NCI-H1105 (cell line): ENCODE measurements around the gene S100A2.
"Not testable (repeated sequence)": the region's sequence is repeated elsewhere in the genome, so short reads cannot be mapped to it uniquely, and the experiment has no call there.

ENCODE experiments used
- DNase-seq: peaks from one replicate; lab custom pipeline; 2025; lab: John Stamatoyannopoulos, UW

The S100A2 gene

DNA sequence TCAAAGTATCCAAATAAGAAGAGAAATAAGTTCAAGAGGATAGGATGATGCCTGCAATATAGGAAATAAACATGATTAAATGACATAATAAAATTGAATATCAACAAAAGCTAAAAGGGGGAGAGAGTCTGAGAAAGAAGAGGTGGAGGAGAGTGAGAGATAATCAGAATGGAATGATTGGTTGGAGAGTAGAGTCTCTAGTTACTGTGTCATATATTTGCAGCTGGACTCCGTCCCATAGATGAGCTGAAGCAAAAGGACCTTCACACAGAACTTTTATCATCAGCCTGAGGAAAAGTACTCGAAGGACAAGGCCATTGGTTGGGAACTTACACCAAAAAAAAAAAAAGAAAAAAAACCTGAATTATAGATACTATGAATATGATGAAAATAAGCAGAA is 22.8 kb upstream of the S100A2 start:
- no peak for DNase-seq

GRCh38 chr1:153588033-153588432 is 22.4 kb upstream of the S100A2 start:
- not testable (repeated sequence) for DNase-seq

DNA sequence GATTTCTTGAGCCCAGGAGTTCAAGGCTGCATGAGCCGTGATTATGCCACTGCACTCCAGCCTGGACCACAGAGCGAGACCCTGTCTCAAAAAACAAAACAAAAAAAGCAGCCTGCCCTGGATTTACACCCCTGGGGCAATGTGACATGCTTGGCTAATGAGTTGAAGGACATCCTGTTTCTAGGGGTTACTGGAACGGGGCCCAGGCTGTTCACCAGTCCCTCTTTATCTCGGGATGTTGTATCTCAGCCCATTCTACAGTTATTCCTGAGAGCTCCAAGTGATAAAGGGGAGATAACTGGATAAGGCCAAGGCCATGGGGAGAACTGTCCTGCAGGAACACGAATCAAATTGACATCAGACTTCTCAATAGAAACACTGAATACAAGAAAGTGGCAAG is 21.7 kb upstream of the S100A2 start:
- no peak for DNase-seq

GRCh38 chr1:153586347-153586746 is 20.7 kb upstream of the S100A2 start:
- DNase-seq, result no peak

DNA sequence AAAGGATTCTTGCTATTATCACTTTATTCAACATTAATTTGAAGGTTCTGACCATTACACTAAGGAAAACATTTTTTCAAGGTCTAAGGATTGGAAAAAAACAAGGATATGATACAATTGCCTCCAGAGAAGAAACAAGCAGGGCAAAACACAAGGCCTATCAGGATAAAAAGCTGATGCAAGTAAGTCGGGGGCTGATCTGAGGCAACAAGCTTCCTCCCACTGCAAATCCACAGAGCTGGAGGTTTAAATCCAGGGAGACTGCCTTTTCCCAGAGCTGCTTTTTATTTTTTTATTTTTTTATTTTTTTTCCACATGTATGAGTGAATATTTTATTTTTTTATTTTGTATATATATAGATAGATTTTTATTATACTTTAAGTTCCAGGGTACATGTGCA is 19.4 kb upstream of the S100A2 start:
- no peak for DNase-seq

DNA sequence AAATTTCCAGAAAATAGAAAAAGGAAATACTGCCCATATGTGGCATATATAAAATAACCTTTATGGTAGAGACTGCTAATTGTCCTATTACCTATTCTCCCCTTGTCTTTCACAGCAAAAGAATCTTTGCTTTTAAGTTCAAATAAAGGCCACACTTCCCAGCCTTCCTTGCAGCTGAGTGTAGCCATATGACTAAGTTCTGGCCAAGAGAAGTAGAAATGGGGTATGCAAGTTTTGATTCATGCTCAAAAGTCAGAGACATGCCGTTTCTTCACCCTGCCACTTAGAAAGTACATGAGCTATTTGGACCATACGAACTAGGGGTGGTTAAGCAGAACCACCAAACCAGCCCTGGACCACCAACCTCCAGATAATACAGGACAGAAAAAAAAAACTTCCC is 18.3 kb upstream of the S100A2 start:
- no peak for DNase-seq

DNA sequence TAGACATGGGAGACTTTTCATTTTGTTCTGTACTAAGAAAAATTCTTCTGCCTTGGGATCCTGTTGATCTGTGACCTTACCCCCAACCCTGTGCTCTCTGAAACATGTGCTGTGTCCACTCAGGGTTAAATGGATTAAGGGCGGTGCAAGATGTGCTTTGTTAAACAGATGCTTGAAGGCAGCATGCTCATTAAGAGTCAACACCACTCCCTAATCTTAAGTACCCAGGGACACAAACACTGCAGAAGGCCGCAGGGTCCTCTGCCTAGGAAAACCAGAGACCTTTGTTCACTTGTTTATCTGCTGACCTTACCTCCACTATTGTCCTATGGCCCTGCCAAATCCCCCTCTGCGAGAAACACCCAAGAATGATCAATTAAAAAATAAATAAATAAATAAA is 17.9 kb upstream of the S100A2 start:
- not testable (repeated sequence) for DNase-seq

- DNase-seq, result not testable (repeated sequence)
These were observed 17.2 kb upstream of the S100A2 start for GRCh38 chr1:153582836-153583235.

GRCh38 chr1:153578936-153579335 is 13.3 kb upstream of the S100A2 start:
- no peak for DNase-seq

DNA sequence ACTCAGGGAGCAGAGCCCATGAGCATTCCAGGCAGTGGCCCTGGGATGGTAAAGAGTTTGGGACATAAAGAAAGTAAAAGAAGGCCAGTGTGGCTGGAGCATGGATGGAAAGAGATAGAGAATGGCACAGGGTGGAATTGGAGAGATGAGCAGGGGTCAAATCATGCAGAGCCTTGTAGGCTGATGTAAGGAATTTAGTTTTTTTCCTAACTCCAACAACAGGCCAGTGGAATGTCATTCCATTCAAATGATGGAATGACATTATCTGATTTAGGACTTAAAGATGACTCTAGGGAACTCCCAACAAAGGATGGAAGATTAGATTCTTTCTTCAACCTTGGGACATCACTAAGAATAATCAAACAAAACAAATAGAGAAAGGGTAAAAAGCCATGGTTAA is 12.8 kb upstream of the S100A2 start:
- DNase-seq, result no peak

- no peak for DNase-seq
These were observed 12.0 kb upstream of the S100A2 start for GRCh38 chr1:153577624-153578051.

DNA sequence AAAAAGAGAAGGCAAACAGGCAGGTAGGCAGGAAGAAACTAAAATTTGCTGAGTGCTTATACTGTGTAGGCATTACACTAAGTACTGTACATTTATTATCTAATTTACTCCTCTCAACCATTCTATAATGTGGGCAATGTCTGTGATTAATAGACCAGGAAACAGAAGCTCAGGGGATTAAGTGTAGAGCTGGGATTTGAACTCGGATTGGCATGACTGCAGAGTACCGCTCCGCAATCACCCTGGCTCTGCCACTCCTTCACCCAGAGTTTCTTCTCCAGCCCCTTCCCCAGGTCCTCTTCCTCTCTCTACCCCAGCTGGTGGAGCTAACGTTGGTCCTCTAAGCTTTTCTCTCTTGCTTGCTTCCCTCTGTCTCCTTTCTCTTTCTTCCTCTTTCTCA is 11.5 kb upstream of the S100A2 start:
- no peak for DNase-seq

- DNase-seq, result not testable (repeated sequence)
These were observed 9.9 kb upstream of the S100A2 start for GRCh38 chr1:153575497-153575896.

DNA sequence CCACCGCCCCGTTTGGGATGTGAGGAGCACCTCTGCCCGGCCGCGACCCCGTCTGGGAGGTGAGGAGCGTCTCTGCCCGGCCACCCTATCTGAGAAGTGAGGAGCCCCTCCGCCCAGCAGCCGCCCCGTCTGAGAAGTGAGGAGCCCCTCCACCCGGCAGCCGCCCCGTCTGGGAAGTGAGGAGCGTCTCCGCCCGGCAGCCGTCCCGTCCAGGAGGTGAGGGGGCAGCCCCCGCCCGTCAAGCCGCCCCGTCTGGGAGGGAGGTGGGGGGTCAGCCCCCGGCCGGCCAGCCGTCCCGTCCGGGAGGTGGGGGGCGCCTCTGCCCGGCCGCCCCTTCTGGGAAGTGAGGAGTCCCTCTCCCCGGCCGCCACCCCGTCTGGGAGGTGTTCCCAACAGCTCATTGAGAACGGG is 9.4 kb upstream of the S100A2 start:
- DNase-seq, result not testable (repeated sequence)

GRCh38 chr1:153573351-153573750 is 7.7 kb upstream of the S100A2 start:
- no peak for DNase-seq

DNA sequence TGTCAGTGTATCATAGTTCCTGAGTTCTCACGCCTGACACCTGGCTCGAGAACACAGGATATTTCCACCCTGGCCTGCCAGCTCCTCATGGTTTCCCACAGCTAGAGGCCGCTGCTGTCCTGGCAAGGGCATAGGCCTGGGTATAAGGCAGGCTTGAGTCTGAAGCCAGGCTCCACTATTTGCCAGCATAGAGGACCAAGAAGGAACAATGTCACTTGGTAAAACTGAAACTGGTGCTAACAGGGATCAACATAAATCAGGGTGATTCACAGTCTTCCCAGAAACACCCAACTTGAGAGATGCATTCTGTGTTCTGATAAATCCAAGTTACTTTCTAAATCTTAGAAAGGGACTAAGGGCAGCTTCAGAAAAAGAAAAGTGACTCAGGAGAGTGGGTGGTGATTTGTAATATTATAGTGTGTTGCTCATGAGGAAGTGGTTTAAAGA is 6.9 kb upstream of the S100A2 start:
- DNase-seq, result no peak

GRCh38 chr1:153571706-153572105 is 6.1 kb upstream of the S100A2 start:
- DNase-seq, result no peak

- no peak for DNase-seq
These were observed 5.2 kb upstream of the S100A2 start for GRCh38 chr1:153570874-153571273.

DNA sequence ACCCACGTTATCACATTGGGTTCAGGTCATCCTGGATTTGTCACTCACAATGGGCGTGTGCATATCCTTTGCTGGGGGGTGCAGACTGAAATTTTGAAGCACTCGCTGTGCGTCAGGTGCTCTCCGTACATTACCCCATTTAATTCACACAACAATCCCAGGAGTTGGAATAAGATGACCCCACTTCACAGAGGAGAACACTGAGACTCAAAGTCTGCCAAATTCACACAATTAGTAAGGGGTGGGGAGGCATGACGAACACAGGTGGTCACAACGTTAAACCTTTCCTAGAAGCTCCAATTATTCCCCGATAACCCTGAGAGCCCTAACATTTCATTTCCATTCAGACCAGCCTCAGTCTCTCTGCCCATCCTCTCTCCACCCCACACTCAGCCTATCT is 3.8 kb upstream of the S100A2 start:
- DNase-seq, result no peak

DNA sequence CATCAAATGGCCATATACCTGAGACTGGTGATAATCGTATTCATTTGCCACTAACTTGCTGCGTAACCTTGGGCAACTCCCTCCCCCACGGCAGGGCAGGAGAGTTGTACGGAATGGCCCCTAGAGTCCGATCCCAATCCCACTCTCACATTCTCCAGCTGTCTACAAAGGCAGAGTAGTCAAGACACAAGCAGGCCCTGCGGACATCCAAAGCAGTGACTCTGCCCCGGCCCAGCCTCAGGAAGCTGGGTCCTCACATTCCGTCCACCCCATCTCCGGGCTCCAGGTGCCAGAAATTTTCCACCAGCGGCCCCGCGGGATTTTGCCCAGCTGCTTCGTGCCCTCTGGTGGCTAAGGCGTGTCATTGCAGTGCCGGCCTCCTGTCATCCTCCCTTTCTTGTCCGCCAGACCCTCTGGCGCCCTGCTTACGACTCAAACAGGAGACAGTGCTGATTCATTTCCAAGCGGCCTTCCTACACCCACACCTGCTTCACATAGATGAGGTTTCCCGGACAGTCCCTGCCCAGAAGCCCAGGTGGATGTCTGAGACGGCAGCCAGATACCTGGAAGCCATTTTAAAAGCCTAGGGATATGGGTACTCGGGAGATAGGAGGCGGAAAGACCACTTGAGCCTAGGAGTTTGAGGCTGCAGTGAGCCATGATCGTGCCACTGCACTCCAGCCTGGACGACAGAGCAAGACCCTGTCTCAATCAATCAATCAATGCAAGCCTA is 2.9 kb upstream of the S100A2 start:
- peak; percentile 89 for DNase-seq

DNA sequence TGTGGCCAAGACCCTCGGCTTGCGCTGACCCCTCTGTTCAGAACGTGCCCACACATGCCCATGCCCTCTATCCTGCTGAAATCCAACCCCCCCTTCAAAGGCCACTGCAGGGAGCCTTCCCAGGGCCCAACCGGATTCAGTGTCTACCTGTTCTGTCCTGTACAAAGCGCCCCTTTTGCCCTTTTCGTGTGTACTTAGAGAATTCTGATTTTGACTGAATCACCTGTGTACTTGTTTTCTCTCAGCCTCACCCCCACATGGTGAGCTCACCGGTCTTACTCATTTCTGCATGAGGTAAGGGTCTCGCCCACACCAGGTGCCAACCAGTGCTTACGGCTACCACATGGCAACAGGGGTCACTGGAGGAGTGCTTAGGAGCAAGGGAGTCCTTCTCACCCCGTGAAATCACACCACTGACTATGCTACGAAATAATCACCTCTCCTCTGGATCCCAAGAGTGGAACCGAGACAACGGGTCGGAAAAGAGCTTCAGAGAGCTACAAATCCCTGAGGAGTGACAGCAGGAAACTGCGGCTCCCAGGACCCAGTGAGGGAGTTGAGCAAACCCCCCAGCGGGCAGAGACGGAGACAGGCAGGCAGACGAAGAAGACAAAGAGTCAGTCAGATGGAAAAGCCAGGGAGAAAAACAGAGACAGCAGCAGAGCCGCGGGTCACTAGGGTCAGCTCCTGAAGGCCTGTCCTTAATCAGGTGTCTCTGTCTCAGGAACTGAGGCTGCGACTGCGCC is 2.1 kb upstream of the S100A2 start:
- no peak for DNase-seq

- DNase-seq, result no peak
These were observed 1.0 kb upstream of the S100A2 start for GRCh38 chr1:153566414-153567371.
